Spleen (tissue), 13 donors: ENCODE data around the gene SCN1B. TPM values are rescaled to one million over a fixed set of nuclear protein-coding genes. Genes with fewer than 3 reads are reported as not detected.
A peak's percentile ranks its signal among the peaks of the same experiment; 100 is the strongest.

ENCODE experiments used
- DNase-seq: peaks from one replicate; pipeline ENCODE4 v3.0.0-alpha.2; 2020
- H3K27ac ChIP-seq, 8 donors: fragments of 200-600 bp; sonication (generic) in 7 of 8; 1 replicate in 4 of 8; 2 replicates in 4 of 8; pipeline versions ENCODE4 v1.5.0 to v1.8.0; 2016 to 2021; ENCODE audit warnings: inconsistent platforms in 4 of 8, mild to moderate bottlenecking in 4 of 8, moderate library complexity in 1 of 8
- H3K27me3 ChIP-seq, 7 donors: fragments of 200-600 bp; sonication (generic) in 6 of 7; replicated peaks in 1 of 7; 1 replicate in 4 of 7; 2 replicates in 3 of 7; pipeline versions ENCODE4 v1.5.0 to v1.8.0; 2016 to 2021; ENCODE audit warnings: inconsistent platforms in 3 of 7, mild to moderate bottlenecking in 1 of 7
- H3K36me3 ChIP-seq, 6 donors: fragments of 200-600 bp; sonication (generic) in 5 of 6; 1 replicate in 4 of 6; 2 replicates in 2 of 6; pipeline versions ENCODE4 v1.5.0 to v1.8.0; 2016 to 2021; ENCODE audit warnings: inconsistent platforms in 2 of 6
- H3K4me1 ChIP-seq, 6 donors: fragments of 200-600 bp; sonication (generic) in 5 of 6; 1 replicate in 3 of 6; 2 replicates in 3 of 6; pipeline versions ENCODE4 v1.5.0 to v1.8.0; 2016 to 2021; ENCODE audit warnings: inconsistent platforms in 3 of 6
- H3K4me3 ChIP-seq, 8 donors: fragments of 200-600 bp; sonication (generic) in 7 of 8; 1 replicate in 4 of 8; 2 replicates in 4 of 8; pipeline versions ENCODE4 v1.5.0 to v1.8.0; 2016 to 2021; ENCODE audit warnings: inconsistent platforms in 4 of 8, mild to moderate bottlenecking in 4 of 8, moderate library complexity in 2 of 8
- H3K9me3 ChIP-seq, 8 donors: fragments of 200-600 bp; sonication (generic) in 7 of 8; 1 replicate in 4 of 8; 2 replicates in 4 of 8; pipeline versions ENCODE4 v1.5.0 to v1.8.0; 2016 to 2021; ENCODE audit warnings: inconsistent platforms in 4 of 8
- POLR2A ChIP-seq, 3 donors: fragments of 450-650 bp; IDR thresholded peaks; one replicate each; pipeline ENCODE4 v1.5.1; 2017; ENCODE audit warnings: antibody characterized with exemption in 3 of 3, mild to moderate bottlenecking in 1 of 3
- POLR2AphosphoS5 ChIP-seq, 3 donors: sonication (generic); formaldehyde crosslinking; IDR thresholded peaks; one replicate each; pipeline ENCODE4 v1.5.1; 2017; ENCODE audit warnings: antibody characterized with exemption in 3 of 3
- WGBS, 5 donors: extraction: QIAGEN DNeasy Blood & Tissue Kit in 3 of 5; methylation state at CpG; one replicate each; pipeline versions ENCODE4 v1.1.5 to v1.1.7; 2013 to 2018; 5-methylcytosine and 5-hydroxymethylcytosine counted together
- intact Hi-C: fragments of 100-400 bp; cut with DNase I; formaldehyde crosslinking; loops from one replicate; pipeline ENCODE4 v1.15.0; 2023; ENCODE audit warnings: low total_unique reads
- long read RNA-seq, 2 donors: transcript quantifications; one replicate each; lab custom pipeline, GENCODE V29; 2026
- polyA plus RNA-seq, 3 donors: library from polyadenylated mRNA; stranded (reverse); fragments of 200-250 nt; gene quantifications; one replicate each; pipeline ENCODE4 v1.2.1, GENCODE V29; 2013
- total RNA-seq, 7 donors: library from RNA; depleted of rRNA in 3 of 7; stranded (reverse); fragments of >200 nt in 3 of 7; fragmentation: NEBNext Ultra II Directional in 4 of 7; extraction: Animal tissue kit (Norgen Biotek cat#: 25700) in 4 of 7; gene quantifications; one replicate each; pipeline versions ENCODE4 v1.1.0 to v1.2.1, GENCODE V29; 2016 to 2021
- TF ChIP-seq, protein P1 (sequence below), 11 experiments: fragments of 200-600 bp in 7 of 11; fragments of 450-650 bp in 4 of 11; sonication (generic) in 4 of 11; IDR thresholded peaks in 8 of 11; conservative IDR thresholded peaks in 3 of 11; 1 replicate in 7 of 11; 2 replicates in 4 of 11; pipeline versions ENCODE4 v1.4.0 to v1.8.0; 2016 to 2021; ENCODE audit warnings: antibody characterized with exemption in 11 of 11, inconsistent platforms in 4 of 11, mild to moderate bottlenecking in 1 of 11
- donor health status: healthy with polysubstance abuse.
- donor health status: DM: no; HTN: no; CAD: no; lungs with moderate emphysema.
- donor health status: DM: no; HTN: no; CAD: no.
- donor health status: Bipolar disorder and iron deficiency.
- donor health status: healthy.
- donor health status: DM: no; HTN: no; CAD: no.
- donor health status: DM: yes; HTN: yes; CAD: no.

Gene SCN1B
- total RNA-seq (10 to 100 TPM; 11.3 to 28.1 (median 16.7) TPM), polyA plus RNA-seq (1 to 10 TPM; 3.7 to 7.4 (median 5.9) TPM)
- long read RNA-seq, donor 1, full-length matches to known transcripts, result 13 of 18 reads
- long read RNA-seq, donor 1, partial matches to known transcripts, result 5 of 18 reads
- long read RNA-seq, donor 1, other reads (novel, unspliced or antisense), result 0 of 18 reads
- long read RNA-seq, donor 2, partial matches to known transcripts, result 0 of 5 reads
- long read RNA-seq, donor 2, other reads (novel, unspliced or antisense), result 0 of 5 reads

DNA sequence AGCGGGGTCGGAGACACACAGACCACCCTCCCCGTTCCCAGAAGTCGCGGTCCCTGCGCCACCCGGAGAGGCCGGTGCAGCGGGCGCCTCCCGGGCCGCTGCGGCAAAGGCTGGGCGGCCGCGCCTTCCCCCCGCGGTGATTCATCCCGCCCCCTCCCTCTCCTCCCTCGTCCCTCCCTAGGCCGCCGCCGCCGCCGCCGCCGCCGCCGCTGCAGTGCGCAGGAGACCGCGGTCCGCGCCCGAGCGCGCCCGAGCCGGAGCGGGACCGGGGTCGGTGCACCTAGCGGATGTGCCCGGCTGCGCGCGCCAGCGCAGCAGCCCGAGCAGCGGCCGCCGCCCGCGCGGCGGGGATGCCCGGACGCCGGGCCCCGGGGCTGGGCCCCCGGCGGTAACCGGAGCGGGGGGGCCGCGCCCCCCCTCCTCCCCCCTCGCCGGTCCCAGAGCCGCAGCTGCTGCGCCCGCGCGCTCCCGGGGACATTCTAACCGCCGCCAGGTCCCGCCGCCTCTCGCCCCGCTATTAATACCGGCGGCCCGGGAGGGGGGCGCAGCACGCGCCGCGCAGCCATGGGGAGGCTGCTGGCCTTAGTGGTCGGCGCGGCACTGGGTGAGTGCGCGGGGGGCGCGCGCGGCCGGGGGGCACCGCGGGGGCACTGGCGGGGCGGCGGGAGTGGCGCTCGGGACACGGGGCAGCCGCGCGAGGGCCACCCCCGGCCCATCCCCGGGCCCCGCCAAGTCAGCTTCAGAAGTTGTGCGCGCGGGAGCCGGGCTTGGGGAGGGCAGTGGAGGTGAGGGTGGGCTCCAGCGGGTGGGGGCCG, at the start of gene SCN1B:
SCN1B (plus strand) TSS at position 214 of the 815 bp plus-strand sequence; CDS start at position 565, 351 bp downstream.
- H3K4me3 ChIP-seq, result peak within 1 kb of the TSS; percentile 18 to 76 (median 40)
- no peaks in the 10 kb centered on the region for H3K9me3 ChIP-seq
- peaks cover 0 to 39% (median 17%) of the 10 kb centered on the region in 6 donors for H3K4me1 ChIP-seq
- H3K36me3 ChIP-seq, result peaks cover 0 to 46% (median 26%) of the 10 kb centered on the region in 6 donors
- intact Hi-C loops, result no loop called here
- peak; percentile 83 for DNase-seq
- WGBS, 5 donors, result 0 to 3% (median 1%) methylated on average over 13 to 118 of the region's 118 CpGs; no CpG with 5 or more reads in 1 of the 5 donors
- TF ChIP-seq POLR2A (IDR thresholded peaks at IDR 0.05) (no peak), POLR2AphosphoS5 (IDR thresholded peaks at IDR 0.05) (peak in 1 of 3 donors; percentile 69)
- TF ChIP-seq, protein P1, sequence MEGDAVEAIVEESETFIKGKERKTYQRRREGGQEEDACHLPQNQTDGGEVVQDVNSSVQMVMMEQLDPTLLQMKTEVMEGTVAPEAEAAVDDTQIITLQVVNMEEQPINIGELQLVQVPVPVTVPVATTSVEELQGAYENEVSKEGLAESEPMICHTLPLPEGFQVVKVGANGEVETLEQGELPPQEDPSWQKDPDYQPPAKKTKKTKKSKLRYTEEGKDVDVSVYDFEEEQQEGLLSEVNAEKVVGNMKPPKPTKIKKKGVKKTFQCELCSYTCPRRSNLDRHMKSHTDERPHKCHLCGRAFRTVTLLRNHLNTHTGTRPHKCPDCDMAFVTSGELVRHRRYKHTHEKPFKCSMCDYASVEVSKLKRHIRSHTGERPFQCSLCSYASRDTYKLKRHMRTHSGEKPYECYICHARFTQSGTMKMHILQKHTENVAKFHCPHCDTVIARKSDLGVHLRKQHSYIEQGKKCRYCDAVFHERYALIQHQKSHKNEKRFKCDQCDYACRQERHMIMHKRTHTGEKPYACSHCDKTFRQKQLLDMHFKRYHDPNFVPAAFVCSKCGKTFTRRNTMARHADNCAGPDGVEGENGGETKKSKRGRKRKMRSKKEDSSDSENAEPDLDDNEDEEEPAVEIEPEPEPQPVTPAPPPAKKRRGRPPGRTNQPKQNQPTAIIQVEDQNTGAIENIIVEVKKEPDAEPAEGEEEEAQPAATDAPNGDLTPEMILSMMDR (IDR thresholded peaks at IDR 0.05 in 8 of 11, conservative IDR thresholded peaks at IDR 0.05 in 3 of 11), result no peak
- H3K27ac ChIP-seq, result peak within 1 kb of the TSS in 3 of 8 donors; percentile 10 to 59 (median 26)
- H3K27me3 ChIP-seq, result peaks cover 0 to 38% (median 7%) of the 10 kb centered on the region in 7 donors

DNA sequence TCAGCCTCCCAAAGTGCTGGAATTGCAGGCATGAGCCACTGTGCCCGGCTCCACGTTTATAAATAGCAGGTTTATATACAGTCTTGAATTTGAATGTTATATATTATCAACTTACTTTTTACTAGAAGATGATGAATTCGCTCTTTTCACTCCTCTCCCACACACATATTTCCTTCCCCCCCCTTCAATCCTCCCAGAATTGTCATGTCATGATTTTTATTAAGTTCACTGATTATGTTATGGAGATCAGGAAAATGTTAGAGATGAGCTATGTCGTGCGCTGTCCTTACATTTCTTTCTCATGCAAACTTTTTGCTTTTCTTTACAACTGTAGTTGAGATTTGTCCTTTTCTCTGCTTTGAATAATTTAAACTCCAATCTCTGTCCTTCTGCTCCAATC, 48.0 kb upstream of the SCN1B start:
- Histone ChIP-seq H3K4me1 (peaks cover 13 to 21% (median 17%) of the 10 kb centered on the region in 6 donors), H3K36me3 (no peaks in the 10 kb centered on the region), H3K27ac (no peak overlapping the region), H3K9me3 (no peaks in the 10 kb centered on the region), H3K27me3 (no peaks in the 10 kb centered on the region), H3K4me3 (no peak overlapping the region)
- no peak for DNase-seq
- 74 to 84% (median 83%) methylated on average over 5 of the region's 5 CpGs for WGBS, 5 donors
- intact Hi-C loops, result no loop called here
- TF ChIP-seq, protein P1 (IDR thresholded peaks at IDR 0.05 in 8 of 11, conservative IDR thresholded peaks at IDR 0.05 in 3 of 11), result no peak
- TF ChIP-seq POLR2A (IDR thresholded peaks at IDR 0.05), result no peak
- no peak for TF ChIP-seq POLR2AphosphoS5 (IDR thresholded peaks at IDR 0.05)

DNA sequence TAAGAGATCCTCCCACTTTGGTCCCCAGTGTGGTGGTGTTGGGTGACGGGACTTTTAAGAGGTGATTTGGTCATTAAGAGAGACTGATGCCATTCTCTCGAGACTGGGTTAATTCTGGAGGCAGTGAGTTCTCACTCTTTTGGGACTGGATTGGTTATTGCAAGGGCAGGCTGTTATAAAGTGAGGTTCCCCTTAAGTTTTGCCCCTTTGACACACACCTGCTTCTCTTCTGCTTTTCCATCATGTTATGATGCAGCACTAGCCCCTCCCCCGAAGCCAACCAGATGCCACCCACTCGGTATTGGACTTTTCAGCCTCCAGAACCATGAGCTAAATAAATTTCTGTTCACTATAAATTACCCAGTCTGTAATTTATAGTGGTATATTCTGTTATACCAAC, 46.5 kb upstream of the SCN1B start:
- Histone ChIP-seq H3K27me3 (no peaks in the 10 kb centered on the region), H3K27ac (no peak overlapping the region), H3K36me3 (no peaks in the 10 kb centered on the region), H3K9me3 (no peaks in the 10 kb centered on the region), H3K4me3 (no peak overlapping the region), H3K4me1 (peaks cover 13 to 27% (median 18%) of the 10 kb centered on the region in 6 donors)
- intact Hi-C loops, result no loop called here
- DNase-seq, result no peak
- 70 to 91% (median 79%) methylated on average over 4 of the region's 4 CpGs for WGBS, 5 donors
- TF ChIP-seq, protein P1 (IDR thresholded peaks at IDR 0.05 in 8 of 11, conservative IDR thresholded peaks at IDR 0.05 in 3 of 11), result no peak

DNA sequence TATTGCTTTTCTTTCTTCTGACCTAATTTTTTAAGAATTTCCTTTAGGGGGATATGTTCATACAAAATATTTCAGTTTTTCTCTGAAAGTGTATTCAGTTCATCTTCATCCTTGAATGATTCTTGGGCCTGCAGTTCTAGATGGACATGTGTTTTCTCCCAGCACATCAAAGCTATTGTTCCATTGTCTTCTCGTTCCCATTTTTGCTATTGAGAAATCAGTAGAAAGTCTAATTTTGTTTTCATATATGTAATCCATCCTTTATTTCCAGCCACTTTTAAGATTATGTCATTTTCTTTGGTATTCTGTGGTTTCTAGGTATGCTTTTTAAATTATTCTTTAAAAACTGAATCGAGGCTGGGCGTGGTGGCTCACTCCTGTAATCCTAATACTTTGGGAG, 46.0 kb upstream of the SCN1B start:
- H3K27ac ChIP-seq, result peak overlapping the region in 1 of 8 donors; percentile 67
- no peak overlapping the region for H3K4me3 ChIP-seq
- TF ChIP-seq POLR2A (IDR thresholded peaks at IDR 0.05) (no peak), POLR2AphosphoS5 (IDR thresholded peaks at IDR 0.05) (no peak)
- TF ChIP-seq, protein P1 (IDR thresholded peaks at IDR 0.05 in 8 of 11, conservative IDR thresholded peaks at IDR 0.05 in 3 of 11), result no peak
- no peaks in the 10 kb centered on the region for H3K27me3 ChIP-seq
- WGBS, 5 donors, result 89 to 98% (median 93%) methylated on average over 3 of the region's 3 CpGs
- no peak for DNase-seq
- H3K36me3 ChIP-seq, result no peaks in the 10 kb centered on the region
- peaks cover 13 to 30% (median 18%) of the 10 kb centered on the region in 6 donors for H3K4me1 ChIP-seq
- H3K9me3 ChIP-seq, result no peaks in the 10 kb centered on the region
- intact Hi-C loops, result no loop called here
